Hepatic stellate cell (primary cell): ENCODE results near the gene DDX49.
"Not testable (repeated sequence)": the region's sequence is repeated elsewhere in the genome, so short reads cannot be mapped to it uniquely, and the experiment has no call there.

Experiments
- DNase-seq: peaks from one replicate; pipeline ENCODE4 v3.0.0; 2011; ENCODE audit warnings: low spot score

The DDX49 gene

DNA sequence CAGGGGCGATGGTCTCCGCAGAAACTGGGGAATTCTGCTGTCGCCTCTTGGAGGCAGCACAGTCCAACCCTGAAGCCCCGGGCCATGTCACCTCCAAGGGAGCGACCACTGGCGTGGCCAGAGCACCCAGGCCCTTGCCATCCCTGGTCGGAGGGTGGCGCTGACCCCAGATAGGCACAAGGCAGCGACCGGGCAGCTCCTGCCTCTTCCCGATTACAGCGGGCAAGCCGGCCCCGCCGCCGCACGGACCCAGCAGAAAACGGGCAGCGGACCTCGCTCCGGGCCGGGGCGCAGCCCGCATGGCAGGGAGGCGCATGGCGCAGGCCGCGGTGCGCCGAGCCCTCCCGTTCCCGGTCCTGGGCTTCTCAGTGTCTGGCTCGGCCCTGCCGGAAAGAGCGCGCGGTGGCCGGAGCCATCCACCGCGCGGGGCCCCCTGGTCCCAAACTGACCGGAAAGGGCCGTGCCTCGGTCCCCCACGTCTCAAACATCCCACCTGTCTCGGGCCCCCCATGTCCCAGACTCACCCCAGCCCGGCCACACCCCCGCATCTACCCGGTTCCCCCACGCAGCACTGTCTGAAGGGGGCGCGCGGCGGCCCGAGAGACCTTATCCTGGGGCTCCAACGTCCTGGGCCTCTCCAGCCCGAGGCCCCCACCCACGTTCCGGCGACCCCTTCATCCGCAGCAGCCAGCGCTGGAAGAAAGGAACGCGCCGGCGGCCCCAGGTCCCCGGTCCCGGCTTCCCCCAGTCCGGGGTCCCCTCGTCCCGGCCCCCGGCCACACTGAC, 24.3 kb upstream of the DDX49 start:
- peak; percentile 59 for DNase-seq

DNA sequence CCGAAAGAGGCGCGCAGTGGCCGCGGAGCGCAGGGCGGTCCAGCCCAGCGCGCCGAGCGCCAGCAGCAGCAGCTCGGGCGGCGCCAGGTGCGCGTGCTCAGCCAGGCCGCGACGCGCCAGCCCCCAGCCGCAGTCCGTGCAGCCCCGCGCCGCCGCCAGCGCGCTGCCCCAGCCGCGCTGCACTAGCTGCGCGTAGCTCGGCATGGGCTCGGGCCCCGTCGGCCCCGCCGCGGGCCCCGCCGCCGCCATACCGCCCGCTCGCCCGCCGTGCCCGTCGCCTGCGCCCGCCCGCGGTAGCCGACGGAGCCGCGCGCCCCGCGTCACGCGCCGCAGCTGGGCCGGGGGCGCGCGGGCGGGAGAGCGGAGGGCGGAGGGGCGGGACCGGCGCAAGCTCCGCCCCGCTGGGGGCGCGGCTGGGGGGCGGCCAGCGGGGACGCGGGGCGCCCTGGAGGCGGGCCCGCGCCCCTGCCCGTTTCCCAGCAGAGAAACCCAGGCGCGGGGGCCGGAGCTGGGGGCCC, 23.6 kb upstream of the DDX49 start, which contains the start of gene CERS1:
CERS1 (minus strand) TSS at position 335 of the 518 bp plus-strand sequence; CDS start at position 249, 86 bp downstream.
- DNase-seq = no peak

DNA sequence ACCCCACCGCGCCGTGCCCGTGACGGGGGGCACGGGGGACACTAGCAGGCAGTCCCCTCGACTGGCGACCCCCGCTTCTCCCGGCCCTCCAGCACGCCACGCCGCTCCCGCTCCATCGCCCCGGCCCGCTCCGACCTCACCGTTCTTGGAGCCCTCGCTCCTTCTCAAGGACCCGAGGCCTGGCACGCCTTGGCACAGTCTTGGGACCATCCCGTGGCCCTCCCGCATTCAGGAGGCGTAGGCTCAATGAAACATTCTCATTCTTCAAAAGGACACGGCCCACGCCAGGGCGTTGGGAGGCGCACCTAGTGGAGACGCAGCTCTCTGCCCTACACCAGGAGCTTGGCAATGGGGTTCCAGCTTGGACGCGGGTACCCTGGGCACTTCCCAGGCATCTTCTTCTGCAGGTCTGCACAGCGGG, 23.1 kb upstream of the DDX49 start:
- DNase-seq = peak; percentile 55

DNA sequence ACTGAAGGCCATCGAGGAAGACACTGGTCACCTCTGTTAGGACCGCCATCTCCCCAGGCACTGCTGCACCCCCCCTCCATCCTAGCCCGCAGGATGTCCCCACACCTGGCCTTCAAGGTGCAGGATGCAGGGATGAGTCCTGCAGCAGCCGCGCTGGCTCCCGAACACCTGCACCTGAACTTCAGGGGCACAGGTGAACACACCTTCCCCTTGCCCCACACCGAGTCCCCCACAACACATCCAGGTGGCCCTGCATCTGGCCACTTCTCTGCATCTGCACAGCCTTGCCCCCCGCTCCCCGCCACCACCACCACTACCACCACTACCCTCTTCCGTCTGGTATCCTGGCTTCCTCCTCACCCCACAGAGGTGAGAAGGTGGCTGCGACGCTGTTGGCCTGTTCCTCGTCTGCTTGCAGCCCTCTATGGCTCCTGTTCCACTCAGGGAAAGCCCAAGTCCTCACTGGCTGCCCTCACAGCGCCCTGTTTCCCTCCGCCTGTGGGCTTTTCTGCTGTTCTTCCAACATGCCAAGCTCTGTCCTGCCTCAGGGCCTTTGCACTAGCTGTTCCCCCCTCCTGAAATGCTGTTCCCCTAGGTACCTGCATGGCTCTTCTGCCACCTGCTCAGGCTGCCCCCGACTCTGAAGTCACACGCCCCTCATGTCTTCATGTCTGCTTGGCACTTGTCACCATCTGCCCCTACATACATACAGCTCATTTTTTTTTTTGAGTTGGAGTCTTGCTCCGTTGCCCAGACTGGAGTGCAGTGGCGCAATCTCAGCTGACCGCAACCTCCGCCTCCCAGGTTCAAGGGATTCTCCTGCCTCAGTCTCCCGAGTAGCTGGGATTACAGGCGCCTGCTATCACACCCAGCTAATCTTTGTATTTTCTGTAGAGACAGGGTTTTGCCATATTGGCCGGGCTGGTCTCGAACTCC, 22.2 kb upstream of the DDX49 start:
- no peak for DNase-seq

DNA sequence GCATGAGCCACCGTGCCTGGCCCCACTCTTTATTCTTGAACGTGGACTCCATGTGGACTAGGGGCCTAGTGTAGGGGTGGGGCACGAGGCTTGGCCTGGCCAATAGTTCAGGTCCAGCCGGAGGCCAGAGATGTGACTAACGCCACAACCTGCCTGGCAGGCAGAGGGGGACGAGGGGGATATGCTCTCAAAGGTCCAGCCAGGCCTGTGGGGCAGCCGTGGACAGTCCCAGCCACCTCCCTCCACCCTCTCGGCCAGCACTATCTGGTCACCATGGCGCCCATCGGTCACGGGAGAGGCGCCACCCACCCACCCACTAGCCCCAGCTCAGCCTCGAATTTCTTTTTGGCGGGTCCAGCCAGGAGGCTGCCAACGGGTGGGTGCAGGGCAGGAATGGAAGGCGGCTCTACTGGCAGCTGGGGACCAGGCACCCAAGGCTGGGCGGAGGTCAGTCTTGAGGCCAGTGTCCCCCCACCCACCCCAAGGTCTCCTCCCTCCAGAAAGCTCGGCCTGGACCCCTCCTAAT, 21.4 kb upstream of the DDX49 start:
- no peak for DNase-seq

DNA sequence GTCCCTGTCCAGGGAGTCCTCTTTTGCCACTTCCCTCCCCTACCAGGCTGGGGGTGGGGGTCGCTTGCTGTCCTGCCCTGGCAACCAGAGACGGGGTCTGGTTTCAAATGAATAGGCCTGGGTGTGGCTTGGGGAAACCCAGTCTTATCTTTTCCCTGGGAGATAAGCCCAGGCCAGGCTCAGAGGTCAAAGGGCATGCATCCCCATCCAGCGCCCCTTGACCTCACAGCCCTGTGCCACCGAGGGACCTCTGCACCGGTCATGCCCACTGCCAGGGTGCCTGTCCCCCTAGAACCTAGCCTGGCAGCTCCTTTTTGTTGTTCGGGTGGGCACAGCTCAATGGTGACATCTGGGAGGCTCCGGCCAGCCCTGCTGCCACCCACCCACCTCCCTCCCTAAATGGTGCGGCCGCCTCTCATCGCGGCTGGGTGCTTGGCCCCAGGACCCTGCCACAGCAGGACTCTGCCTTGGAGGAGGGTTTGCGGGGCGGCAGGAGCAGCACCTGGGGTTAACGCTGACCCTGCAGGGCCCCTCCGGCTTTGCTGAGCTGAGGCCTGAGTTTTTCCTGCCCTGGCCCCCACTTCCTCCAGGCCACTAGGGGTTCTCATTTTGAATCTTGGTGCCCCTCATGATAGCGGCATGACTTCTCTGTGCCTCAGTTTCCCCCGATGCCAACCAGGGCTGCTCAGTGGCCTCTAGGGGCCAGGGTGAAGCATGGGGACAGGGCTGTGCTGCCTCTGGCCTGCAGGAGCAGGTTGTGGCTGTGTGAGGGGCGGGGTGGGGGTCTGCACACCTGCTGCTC, 20.7 kb upstream of the DDX49 start:
- DNase-seq = no peak

DNA sequence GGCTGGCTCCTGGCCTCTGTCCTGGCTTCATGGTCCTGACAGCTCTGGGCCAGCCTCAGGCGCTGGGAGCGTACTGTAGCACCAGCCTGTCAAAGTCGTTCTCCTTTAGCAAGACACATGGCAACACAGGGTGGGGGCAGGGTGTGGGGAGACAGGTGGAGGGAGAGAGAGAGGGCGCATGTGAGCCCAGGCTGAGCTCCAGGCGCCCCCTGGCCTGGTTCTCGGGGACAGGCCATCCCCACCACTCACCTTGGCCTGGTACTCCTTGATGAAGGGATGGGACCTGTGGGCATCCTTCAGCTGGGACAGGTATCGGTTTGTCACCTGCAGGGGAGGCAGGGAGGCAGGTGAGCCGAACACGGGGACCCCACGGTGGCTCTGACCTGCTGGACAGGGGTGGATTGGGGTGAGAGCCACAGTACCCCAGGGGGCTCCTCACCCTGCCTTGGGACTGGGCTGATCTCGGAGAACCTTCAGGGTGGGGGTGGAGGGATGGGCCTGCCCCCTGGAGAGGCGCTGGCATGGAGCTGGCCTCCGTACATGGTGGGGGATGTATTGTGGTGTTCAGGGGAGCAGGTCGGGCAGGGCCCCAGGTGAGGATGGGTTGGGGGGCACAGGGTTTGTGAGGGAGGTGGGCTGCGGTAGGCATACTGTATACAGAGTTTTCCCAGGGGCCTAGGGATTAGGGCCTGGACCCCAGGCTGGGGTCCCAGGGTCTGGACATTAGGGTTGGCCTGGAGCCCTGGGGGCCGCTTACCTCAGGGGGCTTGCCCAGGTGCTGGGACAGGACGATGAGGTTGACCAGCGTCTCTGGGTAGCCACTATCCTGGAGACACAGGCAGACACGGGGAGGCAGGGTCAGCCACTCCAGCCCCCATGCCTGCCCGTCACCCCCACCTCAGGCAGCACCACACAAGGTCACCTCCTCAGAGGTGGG, 19.6 kb upstream of the DDX49 start:
- DNase-seq = no peak

DNA sequence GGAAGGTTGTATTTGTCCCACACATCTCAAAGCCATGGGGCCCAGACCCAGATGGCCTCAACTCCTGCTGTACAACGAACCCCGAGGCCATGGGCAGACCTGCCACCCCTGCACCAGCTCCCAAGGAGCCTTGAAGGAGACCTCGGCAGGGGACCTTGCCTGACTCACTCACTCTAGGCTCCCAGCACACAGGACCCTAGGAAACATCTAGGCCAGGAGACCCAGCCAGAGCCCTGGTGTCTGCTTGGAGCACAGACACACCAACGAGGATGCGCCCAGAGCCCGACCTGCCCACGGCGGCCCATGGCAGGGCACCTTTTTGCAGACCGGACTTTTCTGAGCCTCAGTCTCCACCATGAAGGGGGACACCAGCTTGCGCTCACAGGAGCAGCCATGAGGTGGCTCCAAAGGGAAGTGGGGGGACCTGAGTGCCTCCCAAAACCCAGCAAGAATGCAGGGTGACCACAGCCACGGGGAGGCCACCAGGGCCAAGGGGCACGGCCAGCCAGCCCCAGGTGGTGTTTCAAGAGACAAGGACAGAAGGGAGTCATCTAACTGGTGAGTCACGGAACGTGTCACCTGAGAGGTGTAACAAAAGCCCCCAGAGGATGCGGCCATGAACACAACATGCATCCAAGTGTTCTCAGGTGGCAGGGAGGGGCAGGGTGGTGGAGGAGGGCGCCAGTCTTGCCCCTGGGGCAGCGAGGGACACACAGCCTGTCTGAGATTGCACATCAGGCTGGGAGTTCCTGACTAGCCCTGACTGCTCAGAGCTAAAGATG, 18.6 kb upstream of the DDX49 start:
- no peak for DNase-seq

DNA sequence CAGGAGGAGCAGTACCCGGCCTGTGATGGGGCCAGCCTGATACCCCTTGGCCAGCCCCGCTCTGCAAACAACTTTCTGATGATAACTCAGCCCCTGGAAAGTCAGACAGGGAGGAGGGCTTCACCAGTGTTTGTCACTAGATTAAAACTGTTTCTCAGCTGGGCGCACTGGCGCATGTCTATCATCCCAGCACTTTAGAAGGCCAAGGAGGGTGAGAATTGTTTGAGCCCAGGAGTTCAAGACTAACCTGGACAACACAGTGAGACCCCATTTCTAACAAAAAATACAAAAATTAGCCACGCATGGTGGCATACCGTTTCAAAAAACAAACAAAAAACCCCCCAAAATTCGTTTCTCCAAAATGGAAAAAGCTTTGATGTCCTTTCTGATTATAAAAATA, 18.0 kb upstream of the DDX49 start:
- no peak for DNase-seq

DNA sequence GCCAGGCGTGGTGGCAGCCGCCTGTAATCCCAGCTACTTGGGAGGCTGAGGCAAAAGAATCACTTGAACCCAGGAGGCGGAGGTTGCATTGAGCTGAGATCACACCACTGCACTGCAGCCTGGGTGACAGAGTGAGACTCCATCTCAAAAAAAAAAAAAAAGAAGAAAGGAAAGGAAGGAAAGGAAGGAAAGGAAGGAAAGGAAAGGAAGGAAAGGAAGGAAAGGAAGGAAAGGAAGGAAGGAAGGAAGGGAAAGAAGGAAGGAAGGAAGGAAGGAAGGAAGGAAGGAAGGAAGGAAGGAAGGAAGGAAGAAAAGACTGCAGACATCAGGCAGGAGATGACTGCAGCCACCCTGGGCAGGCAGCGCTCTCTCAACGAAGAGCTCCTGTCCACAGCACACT, 17.0 kb upstream of the DDX49 start:
- DNase-seq = not testable (repeated sequence)

DNA sequence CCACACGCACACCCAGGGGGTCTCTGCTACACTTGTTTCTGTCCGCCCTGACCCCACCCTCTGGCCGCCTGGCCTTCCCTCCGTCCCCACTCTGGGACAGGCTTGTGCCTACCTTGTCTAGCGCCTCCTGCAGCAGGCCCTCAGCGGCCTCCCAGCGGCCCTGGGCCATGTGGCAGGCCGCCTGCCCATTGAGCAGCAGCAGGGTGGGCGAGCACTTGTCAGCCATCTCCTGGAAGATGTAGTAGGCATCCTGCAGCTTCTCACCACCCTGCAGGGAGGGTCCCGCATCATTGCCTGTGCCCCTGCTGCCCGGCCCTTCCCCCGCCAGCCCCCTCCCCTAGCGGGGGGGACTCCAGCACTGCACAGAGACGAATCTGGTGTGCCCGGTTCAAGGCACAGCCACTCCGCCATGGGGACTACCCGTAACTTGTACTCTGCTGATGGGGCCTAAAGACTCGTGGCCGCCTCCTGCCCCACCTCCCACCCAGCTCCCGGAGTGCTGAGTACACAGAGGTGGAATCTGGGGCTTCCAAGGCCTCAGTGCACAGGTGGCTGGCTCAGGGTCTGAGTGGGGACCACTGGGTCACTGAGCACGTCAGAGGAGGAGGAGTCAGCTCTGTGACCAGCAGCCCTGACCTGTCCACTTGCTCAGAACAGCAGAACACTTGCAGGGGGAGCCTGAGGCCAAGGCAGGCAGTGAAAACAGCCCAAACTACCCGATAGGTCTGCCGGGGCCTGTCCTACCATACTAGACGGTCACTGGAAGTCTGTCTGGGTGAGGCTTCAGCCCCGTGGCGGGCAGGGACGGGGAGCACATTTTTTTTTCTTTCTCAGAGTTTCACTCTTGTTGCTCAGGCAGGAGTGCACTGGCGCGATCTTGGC, 16.1 kb upstream of the DDX49 start:
- DNase-seq = no peak

DNA sequence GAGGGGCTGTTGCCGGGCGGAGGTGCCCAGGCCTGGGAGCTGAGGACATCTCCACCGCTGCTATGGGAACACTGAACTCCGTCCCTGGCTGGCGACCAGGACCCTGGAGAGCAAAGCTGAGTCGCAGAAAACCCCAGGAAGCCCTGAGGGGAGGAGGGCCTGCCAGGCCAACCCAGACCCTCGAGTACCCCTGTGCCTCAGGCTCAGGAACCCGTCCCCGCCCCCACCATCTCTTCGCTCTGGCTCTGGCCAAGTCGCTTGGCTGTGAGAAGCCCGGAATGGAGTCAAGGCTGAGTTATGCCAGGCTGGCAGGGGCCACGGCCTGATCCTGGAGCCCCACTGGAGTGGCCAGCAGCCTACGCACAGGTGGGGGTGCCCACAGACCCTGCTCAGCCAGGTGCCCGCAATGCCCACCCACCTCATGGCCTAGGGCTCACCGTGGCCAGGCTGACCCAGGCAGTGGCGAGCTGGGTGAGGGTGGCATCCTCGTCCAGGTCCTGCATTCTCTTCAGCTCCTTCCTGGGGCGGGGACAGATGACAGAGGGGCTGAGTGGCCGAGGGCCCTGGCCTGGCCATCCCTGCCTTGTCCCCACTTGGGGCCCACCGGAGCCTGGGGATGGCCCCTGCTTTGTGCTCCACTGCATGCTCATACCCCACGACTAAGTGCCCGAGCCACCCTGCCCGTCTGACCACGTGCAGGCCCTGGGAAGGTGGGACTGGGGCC, 15.0 kb upstream of the DDX49 start:
- DNase-seq = no peak

DNA sequence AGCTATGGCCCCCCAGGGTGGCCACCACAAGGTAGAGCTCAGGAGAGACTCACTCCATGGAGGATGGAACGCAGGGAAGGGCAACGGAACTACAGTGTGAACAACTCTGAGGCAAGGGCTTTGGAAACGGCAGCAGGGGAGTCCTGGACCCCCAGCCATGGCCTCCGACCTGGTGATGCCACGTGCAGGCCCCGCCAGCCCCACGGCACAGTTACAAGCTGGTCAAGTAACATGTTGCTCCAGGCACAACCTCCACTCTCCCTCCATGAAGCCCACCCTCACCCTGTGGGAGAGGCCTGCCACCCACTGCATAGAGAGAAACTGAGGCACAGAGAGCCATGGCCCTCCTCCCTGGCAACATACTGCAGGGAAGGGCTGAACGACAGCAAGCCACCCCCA, 14.5 kb upstream of the DDX49 start:
- DNase-seq = no peak

DNA sequence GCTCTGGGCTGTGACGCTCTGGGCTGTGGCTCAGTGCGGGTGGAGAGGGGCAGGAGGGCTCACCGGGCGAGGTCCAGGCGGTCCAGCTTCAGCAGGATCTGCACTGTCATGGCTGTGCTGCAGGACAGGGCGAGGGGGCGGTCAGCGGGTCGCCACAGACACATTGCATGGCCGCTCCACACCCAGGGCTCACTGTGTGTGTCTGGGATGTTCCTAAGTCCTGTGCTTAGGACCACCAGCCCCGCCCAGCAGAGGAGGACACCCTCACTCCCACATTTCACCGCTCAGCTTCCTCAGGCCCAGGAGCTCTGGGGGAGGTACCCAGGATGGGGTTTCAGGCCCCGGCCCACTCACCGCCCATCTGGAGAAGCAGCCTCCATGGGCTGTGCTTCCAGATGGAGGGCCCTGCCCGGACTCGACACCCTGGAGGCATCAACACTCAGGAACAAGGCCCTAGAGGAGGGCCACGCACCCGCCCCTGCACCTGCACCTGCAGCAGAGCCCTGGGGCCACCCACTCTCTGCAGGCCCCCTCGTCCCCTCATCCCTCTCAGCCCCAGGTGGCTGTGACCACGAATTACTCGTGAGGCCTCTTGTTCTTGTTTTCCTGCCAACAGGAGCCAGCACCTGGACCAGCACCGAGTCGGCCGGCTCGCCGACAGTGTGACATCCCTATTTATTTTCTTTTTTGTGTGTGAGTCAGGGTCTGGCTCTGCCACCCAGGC, 13.8 kb upstream of the DDX49 start:
- no peak for DNase-seq

DNA sequence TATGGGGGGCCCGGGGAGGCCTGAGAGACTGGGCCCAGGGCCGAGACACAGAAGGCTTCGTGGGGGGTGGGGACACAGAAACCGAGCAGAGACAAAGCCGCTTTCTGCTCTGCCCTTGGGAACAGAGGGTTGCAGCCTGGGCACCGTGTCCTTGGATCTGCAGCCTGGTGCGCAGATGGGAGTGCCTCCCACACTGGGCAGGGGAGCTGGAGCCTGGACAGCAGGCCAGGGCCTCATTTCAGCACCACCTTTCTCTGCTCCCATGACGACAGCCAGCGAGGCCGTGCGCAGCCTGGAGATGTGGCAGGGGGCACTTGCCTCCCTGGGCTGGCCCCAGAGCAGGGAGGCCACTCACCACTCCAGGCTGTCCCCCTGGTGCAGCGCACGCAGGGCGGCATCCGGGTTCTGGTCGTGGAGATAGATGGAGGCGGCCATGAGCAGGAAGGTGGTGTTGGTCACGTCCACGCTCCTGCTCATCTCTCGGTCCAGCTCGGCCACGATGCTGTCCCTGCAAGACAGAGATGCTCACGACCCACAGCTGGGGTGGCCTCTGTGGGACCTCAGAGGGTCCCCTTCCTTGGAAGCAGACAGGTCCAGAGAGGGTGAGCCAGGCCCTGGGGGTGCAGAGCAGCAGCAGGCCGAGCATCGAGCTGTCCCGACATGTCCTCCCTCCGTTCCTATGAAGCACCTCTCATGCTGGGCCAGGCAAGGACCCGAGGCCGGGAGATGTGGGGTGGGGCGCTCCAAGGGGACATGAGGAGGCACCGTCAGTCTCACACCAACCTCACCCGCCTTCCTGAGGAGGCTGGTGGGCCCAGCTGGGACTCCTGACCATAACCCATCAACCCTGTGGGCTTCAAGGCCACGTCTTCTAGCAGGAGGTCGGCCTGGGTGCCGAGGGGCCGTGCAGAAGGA, 12.7 kb upstream of the DDX49 start:
- DNase-seq = no peak

DNA sequence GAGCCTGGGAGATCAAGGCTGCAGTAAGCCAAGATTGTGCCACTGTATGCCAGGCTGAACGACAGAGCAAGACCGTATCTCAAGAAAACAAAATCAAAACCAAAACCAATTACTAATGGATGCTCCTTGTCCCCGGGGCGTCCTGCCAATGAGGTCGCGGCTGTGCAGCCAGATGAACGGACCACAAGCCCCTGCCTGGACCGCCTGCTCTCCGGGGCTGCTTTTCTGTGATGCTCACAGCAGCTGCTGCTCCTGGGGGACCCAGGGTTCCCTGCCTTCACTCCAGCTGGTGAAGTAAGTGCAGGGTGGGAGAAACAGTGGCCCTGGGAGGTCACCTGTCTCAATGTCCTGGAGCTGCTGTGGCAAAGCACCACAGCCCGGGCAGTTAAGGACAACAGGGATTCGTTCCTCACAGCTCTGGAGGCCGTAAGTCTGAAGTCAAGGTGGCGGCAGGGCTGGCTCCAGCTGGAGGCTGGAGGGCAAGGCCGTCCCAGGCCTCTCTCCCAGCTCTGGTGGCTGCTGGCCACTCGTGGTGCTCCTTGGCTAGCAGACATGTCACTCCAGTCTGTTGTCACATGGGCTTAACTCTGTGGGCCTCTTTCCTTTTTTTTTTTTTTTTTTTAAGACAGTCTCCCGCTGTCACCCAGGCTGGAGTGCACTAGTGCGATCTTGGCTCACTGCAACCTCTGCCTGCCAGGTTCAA, 10.4 kb upstream of the DDX49 start:
- no peak for DNase-seq
